ENCODE measurements around the gene RPL41. TPM values are rescaled to one million over a fixed set of nuclear protein-coding genes. Genes with fewer than 3 reads are reported as not detected.

RPL41 gene
- total and polyA plus RNA-seq, 7 donors = 1,926 to 9,845 (median 5,407) TPM

DNA sequence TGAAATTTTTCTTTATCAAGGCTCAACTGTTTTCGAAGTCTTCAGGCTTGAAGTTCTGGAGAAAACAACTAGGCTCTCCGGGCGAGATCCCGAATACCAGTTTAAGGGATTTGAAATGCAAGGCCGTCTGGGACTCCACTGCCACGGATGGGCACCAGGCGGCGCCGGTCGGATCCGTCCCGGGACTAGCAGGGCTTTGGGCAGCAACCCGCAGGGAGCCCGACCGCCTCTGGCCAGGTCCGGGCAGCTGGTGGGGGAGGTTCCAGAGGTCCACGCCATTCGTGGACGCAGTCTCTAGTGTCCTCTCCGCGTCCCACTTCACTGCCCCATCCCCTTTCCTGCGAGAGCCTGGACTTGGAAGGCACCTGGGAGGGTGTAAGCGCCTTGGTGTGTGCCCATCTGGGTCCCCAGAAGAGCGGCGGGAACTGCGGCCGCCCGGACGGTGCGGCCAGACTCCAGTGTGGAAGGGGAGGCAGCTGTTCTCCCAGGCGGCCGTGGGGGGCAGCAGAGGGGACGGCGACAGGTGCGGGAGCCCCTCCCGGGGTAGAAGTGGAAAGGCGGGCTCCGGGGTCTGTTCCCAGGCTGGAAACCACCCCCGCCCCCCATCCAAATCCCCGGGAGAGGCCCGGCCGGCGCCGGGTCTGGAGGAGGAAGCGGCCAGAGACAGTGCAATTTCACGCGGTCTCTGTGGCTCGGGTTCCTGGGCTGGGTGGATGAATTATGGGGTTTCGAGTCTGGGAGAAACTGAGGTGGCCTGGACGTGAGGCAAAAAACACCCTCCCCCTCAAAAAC lies 37.3 kb upstream of the RPL41 start:
- TF ChIP-seq, protein P1, sequence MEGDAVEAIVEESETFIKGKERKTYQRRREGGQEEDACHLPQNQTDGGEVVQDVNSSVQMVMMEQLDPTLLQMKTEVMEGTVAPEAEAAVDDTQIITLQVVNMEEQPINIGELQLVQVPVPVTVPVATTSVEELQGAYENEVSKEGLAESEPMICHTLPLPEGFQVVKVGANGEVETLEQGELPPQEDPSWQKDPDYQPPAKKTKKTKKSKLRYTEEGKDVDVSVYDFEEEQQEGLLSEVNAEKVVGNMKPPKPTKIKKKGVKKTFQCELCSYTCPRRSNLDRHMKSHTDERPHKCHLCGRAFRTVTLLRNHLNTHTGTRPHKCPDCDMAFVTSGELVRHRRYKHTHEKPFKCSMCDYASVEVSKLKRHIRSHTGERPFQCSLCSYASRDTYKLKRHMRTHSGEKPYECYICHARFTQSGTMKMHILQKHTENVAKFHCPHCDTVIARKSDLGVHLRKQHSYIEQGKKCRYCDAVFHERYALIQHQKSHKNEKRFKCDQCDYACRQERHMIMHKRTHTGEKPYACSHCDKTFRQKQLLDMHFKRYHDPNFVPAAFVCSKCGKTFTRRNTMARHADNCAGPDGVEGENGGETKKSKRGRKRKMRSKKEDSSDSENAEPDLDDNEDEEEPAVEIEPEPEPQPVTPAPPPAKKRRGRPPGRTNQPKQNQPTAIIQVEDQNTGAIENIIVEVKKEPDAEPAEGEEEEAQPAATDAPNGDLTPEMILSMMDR (IDR thresholded peaks at IDR 0.05) = peak; percentile 57 to 81 (median 76)
- TF ChIP-seq POLR2AphosphoS5 (IDR thresholded peaks at IDR 0.05) = peak in 3 of 4 donors; percentile 4 to 44 (median 28)
- TF ChIP-seq POLR2A (IDR thresholded peaks at IDR 0.05) = no peak
- TF ChIP-seq EP300 (IDR thresholded peaks at IDR 0.05) = no peak
- intact Hi-C loops (cut with DNase I) = loop anchor here (1.0 kb wide), 1 partner anchor 25 kb away; the partner anchor contains the start of gene PA2G4
- Histone ChIP-seq H3K27me3 (peaks cover 0 to 14% (median 3%) of the 10 kb centered on the region in 3 donors), H3K9me3 (no peaks in the 10 kb centered on the region), H3K36me3 (no peaks in the 10 kb centered on the region), H3K4me3 (peak overlapping the region; percentile 37 to 58 (median 46)), H3K4me1 (peaks cover 0 to 22% (median 18%) of the 10 kb centered on the region in 4 donors), H3K27ac (peak overlapping the region; percentile 59 to 79 (median 76))
- 1 to 3% methylated on average over 50 of the region's 50 CpGs for WGBS, 2 donors
- peak; percentile 93 for DNase-seq

DNA sequence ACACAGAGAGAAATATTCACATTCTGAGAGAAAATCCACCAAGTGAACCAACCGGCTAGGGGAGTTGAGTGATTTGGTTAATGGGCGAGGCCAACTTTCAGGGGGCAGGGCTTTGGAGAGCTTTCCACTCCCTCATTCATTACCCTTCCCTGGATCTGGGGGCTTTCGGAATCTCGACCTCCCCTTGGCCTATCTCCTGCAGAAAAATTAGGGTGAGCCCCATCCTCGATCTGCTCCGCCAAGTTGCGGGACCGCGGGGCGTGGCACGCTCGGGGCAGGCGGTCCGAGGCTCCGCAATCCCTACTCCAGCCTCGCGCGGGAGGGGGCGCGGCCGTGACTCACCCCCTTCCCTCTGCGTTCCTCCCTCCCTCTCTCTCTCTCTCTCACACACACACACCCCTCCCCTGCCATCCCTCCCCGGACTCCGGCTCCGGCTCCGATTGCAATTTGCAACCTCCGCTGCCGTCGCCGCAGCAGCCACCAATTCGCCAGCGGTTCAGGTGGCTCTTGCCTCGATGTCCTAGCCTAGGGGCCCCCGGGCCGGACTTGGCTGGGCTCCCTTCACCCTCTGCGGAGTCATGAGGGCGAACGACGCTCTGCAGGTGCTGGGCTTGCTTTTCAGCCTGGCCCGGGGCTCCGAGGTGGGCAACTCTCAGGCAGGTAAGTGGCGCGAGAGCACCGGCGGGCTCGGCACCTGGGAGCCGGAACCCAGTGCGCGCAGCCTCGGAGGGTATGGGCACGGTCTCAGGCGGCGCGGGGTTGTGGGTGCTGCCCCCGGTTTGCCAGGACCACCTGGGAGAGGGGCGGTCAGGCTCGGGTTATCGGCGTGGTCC lies 36.5 kb upstream of the RPL41 start, which contains the start of gene ERBB3:
Gene ERBB3 (plus strand): TSS at position 443 of the 833 bp plus-strand sequence. CDS start 136 bp downstream, at position 579.
- Histone ChIP-seq H3K27me3 (peaks cover 0 to 14% (median 3%) of the 10 kb centered on the region in 3 donors), H3K9me3 (no peaks in the 10 kb centered on the region), H3K36me3 (no peaks in the 10 kb centered on the region), H3K4me3 (peak within 1 kb of the TSS; percentile 37 to 58 (median 46)), H3K4me1 (peaks cover 0 to 22% (median 18%) of the 10 kb centered on the region in 4 donors), H3K27ac (peak within 1 kb of the TSS; percentile 59 to 79 (median 76))
- TF ChIP-seq EP300 (IDR thresholded peaks at IDR 0.05) (no peak), POLR2AphosphoS5 (IDR thresholded peaks at IDR 0.05) (peak in 3 of 4 donors; percentile 22 to 83 (median 75)), POLR2A (IDR thresholded peaks at IDR 0.05) (peak in 1 of 2 donors; percentile 80)
- TF ChIP-seq, protein P1 (IDR thresholded peaks at IDR 0.05) = no peak
- WGBS, 2 donors = 0 to 1% methylated on average over 59 of the region's 59 CpGs
- peak; percentile 87 for DNase-seq
- intact Hi-C loops (cut with DNase I) = loop anchor here (1.0 to 5.0 kb wide), 2 partner anchors 24 to 33 kb away; partner anchors contain the start of gene PA2G4

DNA sequence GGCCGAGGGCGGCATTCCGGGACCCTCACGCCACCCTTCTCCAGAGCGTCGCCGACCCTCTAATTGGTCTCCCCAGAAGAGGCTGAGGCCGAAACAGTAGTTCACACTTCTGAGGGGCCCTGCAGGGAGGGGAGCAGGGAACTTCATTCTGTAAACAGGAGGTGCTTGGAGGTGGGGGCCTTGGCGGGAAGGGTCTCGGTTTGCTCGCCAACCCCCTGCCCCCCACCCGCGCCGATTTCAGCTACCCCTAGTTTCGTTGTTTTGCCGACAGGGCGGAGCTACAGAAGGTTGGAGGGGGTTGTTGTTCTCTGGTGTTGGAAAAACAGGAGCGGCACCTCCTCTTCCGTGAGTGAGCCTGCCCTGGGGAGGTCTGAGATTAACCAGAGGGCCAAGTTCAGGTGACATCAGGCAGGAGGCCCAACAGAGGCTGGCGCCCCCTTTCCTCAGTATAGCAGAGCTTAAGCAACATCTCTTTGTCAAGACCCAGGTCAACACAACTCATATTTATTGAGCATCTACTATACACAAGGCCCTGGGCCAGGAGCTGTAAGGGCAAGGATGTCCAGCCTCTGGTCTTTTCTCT lies 35.8 kb upstream of the RPL41 start:
- Histone ChIP-seq H3K36me3 (no peaks in the 10 kb centered on the region), H3K4me1 (peaks cover 0 to 22% (median 18%) of the 10 kb centered on the region in 4 donors), H3K9me3 (no peaks in the 10 kb centered on the region), H3K27me3 (peaks cover 0 to 14% (median 3%) of the 10 kb centered on the region in 3 donors), H3K4me3 (peak overlapping the region; percentile 37 to 58 (median 46)), H3K27ac (peak overlapping the region; percentile 55 to 79 (median 76))
- intact Hi-C loops (cut with DNase I) = loop anchor here (5.0 kb wide), 1 partner anchor 33 kb away; no protein-coding TSS in a partner anchor
- TF ChIP-seq POLR2A (IDR thresholded peaks at IDR 0.05) = peak in 1 of 2 donors; percentile 52
- TF ChIP-seq, protein P1 (IDR thresholded peaks at IDR 0.05) = no peak
- 6 to 23% methylated on average over 20 of the region's 20 CpGs for WGBS, 2 donors
- no peak for DNase-seq

Data from sigmoid colon (tissue), 7 donors.